A549 (cell line): Measurements from ENCODE around the gene CTBP1.

Source experiments
- CEBPB ChIP-seq, 2 experiments: fragments of >200 bp in 1 of 2; sonication (Bioruptor Twin) in 1 of 2; formaldehyde crosslinking in 1 of 2; IDR thresholded peaks; 2 replicates each; pipeline ENCODE4 v1.6.1; 2012 to 2016
- EP300 ChIP-seq, 2 experiments: fragments of >200 bp; sonication (Bioruptor Twin); formaldehyde crosslinking; IDR thresholded peaks; 2 replicates in 1 of 2; 3 replicates in 1 of 2; pipeline ENCODE4 v1.6.1; 2016 to 2017
- ESRRA ChIP-seq: fragments of 150-350 bp; IDR thresholded peaks from 2 replicates; pipeline ENCODE4 v1.6.1; 2014; ENCODE audit warnings: mild to moderate bottlenecking, low read length, borderline replicate concordance
- NPAS2 ChIP-seq: fragments of 250-450 bp; sonication (Bioruptor Pico); IDR thresholded peaks from 2 replicates; pipeline ENCODE4 v1.8.0; 2022; ENCODE audit warnings: mild to moderate bottlenecking, moderate library complexity, borderline replicate concordance
- SMC3 ChIP-seq: fragments of >200 bp; sonication (Bioruptor Twin); formaldehyde crosslinking; IDR thresholded peaks from 3 replicates; pipeline ENCODE4 v1.6.1; 2018; ENCODE audit warnings: inconsistent platforms
- ZNF302 ChIP-seq: fragments of 250-450 bp; sonication (Bioruptor Pico); IDR thresholded peaks from 2 replicates; pipeline ENCODE4 v1.9.0; 2021; ENCODE audit warnings: inconsistent platforms, mild to moderate bottlenecking, moderate library complexity
- TF ChIP-seq, protein P1 (sequence below): fragments of 450-650 bp; IDR thresholded peaks from 2 replicates; pipeline ENCODE4 v1.6.1; 2014; ENCODE audit warnings: antibody characterized with exemption
- TF ChIP-seq, protein P2 (sequence below): fragments of >200 bp; sonication (Bioruptor Twin); formaldehyde crosslinking; IDR thresholded peaks from 3 replicates; pipeline ENCODE4 v1.5.1; 2016
- TF ChIP-seq, protein P3 (sequence below): IDR thresholded peaks from 2 replicates; pipeline ENCODE4 v1.6.1; 2012; ENCODE audit warnings: low read depth, borderline replicate concordance

DNA sequence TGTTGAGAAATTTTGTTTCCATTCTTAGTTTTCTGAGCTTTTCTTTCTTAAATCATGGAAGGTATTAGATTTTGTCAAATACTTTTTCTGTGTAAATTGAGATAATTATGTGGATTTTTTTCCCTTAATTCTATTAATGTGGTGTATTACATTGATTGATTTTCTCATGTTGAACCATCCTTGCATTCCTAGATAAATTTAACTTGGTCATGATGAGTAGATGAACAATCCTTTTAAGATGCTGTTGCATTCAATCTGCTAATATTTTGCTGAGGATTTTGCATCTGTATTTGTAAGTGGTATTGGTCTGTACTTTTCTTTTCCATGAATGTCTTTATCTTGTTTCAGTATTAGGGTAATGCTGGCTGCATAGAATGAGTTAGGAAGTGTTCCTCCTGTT, 20.3 kb upstream of the CTBP1 start:
- TF ChIP-seq, protein P1, sequence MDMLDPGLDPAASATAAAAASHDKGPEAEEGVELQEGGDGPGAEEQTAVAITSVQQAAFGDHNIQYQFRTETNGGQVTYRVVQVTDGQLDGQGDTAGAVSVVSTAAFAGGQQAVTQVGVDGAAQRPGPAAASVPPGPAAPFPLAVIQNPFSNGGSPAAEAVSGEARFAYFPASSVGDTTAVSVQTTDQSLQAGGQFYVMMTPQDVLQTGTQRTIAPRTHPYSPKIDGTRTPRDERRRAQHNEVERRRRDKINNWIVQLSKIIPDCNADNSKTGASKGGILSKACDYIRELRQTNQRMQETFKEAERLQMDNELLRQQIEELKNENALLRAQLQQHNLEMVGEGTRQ = no peak
- TF ChIP-seq, protein P2, sequence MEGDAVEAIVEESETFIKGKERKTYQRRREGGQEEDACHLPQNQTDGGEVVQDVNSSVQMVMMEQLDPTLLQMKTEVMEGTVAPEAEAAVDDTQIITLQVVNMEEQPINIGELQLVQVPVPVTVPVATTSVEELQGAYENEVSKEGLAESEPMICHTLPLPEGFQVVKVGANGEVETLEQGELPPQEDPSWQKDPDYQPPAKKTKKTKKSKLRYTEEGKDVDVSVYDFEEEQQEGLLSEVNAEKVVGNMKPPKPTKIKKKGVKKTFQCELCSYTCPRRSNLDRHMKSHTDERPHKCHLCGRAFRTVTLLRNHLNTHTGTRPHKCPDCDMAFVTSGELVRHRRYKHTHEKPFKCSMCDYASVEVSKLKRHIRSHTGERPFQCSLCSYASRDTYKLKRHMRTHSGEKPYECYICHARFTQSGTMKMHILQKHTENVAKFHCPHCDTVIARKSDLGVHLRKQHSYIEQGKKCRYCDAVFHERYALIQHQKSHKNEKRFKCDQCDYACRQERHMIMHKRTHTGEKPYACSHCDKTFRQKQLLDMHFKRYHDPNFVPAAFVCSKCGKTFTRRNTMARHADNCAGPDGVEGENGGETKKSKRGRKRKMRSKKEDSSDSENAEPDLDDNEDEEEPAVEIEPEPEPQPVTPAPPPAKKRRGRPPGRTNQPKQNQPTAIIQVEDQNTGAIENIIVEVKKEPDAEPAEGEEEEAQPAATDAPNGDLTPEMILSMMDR = no peak
- no peak for TF ChIP-seq NPAS2 (CRISPR knock-in tag)
- no peak for TF ChIP-seq EP300 (IDR thresholded peaks at IDR 0.05)
- no peak for TF ChIP-seq CEBPB (IDR thresholded peaks at IDR 0.05)
- TF ChIP-seq ZNF302 (CRISPR knock-in tag) = no peak
- TF ChIP-seq ESRRA = no peak
- TF ChIP-seq, protein P3, sequence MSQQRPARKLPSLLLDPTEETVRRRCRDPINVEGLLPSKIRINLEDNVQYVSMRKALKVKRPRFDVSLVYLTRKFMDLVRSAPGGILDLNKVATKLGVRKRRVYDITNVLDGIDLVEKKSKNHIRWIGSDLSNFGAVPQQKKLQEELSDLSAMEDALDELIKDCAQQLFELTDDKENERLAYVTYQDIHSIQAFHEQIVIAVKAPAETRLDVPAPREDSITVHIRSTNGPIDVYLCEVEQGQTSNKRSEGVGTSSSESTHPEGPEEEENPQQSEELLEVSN = no peak
- no peak for TF ChIP-seq SMC3
